T-helper 22 cell (primary cell): Measurements from ENCODE around the gene TRIM39.
A peak's percentile ranks its signal among the peaks of the same experiment; 100 is the strongest.

Source experiments
- DNase-seq: peaks from one replicate; pipeline ENCODE4 v3.0.0-alpha.2; 2020; ENCODE audit warnings: low read depth

TRIM39 gene

DNA sequence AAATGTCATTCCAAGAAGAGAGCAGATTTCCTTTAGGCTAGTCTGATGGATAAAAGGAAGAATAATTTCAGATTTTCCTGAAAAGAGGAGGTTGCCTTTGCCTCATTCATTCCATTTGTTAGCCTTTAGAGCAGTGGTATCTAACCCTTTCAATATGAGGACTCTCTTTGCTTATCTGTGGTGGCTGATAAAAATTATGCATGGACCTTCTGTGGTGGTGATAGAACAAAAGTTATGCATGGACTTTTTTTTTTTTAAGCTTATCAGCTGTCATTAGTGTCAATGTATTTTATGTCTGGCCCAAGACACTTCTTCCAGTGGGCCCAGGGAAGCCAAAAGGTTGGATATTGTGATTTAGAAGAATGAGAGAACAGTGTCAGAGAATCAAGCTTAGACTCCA is 1.7 kb downstream of the TRIM39 start:
- DNase-seq = no peak

DNA sequence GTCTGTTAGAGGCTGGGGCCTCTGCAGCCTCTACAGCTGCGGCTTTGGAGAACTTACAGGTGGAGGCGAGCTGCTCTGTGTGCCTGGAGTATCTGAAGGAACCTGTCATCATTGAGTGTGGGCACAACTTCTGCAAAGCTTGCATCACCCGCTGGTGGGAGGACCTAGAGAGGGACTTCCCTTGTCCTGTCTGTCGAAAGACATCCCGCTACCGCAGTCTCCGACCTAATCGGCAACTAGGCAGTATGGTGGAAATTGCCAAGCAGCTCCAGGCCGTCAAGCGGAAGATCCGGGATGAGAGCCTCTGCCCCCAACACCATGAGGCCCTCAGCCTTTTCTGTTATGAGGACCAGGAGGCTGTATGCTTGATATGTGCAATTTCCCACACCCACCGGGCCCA is 2.6 kb downstream of the TRIM39 start:
- DNase-seq = no peak

DNA sequence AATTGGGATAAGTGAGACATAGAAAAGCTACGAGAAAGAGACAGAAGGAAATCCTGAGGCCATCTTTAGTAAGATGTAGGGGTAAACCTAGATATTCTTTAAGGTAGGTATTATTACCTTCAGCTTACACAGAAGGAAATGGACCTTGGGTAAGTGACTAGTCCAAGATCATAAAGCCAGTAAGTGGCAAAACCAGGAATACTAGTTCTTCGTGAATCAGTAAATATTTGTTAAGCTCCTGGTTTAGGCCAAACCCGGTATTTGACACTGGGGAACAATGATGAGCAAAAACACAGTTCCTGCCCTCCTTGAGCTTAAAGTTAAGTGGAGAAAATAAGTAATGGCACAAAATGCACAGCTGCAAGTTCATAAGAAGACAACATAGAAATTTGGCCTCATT is 5.3 kb downstream of the TRIM39 start:
- no peak for DNase-seq

- DNase-seq = no peak
Measured at GRCh38 chr6:30334075-30334783, 7.5 kb downstream of the TRIM39 start.

- no peak for DNase-seq
Measured at GRCh38 chr6:30340589-30341054, 13.9 kb downstream of the TRIM39 start.

DNA sequence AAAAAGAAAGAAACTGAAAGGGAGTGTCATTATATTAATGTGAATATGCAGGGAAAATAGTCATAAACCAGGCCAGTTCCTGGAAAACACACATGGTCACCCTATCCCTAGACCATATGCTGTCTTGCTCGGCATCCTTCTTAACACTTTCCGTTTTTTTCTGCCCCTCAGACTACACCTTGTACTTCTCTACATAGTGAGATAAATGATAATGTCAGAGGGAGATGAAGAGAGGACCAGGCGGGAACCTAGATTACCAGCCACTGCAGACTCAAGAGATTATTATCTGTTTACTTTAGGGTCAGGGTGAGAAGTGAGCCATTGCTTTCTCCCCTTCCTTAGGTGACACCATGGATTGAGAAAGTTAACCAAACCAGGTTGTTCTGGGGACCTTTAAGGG is 14.5 kb downstream of the TRIM39 start:
- DNase-seq = no peak

DNA sequence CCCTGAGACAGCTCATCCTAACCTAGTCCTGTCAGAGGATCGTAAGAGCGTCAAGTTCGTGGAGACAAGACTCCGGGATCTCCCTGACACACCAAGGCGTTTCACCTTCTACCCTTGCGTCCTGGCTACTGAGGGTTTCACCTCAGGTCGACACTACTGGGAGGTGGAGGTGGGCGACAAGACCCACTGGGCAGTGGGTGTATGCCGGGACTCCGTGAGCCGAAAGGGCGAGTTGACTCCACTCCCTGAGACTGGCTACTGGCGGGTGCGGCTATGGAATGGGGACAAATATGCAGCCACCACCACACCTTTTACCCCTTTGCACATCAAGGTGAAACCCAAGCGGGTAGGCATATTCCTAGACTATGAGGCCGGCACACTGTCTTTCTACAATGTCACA is 15.0 kb downstream of the TRIM39 start:
- DNase-seq = no peak

DNA sequence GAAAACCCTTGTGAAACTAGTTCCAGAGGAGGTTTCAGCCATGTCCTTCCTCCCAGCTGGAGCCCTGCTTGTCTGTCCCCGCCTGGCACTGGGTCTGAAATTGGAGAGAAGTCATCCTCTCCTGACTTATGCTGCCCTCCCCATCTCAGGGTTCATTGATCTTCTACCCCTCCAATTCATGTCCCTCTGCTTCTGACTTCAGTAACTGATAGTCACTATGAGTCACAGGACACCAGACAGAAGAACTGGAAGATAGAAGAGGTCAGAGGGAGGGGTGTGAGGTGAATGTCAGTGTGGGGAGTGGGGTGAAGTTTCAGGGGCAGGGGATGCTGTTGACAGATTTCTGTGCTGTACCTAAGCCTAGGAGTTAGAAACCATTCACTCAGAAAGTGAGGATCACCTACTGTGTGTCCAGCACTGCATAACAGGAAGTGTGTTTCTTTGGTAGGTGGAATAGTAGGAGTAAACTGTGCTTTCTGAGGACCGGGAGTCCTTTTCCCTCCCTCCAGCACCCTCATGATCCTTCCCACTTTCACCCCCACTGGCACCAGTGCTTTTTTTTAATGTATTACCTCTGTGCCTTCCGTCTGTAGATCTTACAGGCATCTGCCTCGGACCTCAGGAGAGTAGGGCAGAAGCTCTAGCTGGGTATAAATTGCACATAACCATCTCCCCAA is 17.6 kb downstream of the TRIM39 start:
- no peak for DNase-seq

DNA sequence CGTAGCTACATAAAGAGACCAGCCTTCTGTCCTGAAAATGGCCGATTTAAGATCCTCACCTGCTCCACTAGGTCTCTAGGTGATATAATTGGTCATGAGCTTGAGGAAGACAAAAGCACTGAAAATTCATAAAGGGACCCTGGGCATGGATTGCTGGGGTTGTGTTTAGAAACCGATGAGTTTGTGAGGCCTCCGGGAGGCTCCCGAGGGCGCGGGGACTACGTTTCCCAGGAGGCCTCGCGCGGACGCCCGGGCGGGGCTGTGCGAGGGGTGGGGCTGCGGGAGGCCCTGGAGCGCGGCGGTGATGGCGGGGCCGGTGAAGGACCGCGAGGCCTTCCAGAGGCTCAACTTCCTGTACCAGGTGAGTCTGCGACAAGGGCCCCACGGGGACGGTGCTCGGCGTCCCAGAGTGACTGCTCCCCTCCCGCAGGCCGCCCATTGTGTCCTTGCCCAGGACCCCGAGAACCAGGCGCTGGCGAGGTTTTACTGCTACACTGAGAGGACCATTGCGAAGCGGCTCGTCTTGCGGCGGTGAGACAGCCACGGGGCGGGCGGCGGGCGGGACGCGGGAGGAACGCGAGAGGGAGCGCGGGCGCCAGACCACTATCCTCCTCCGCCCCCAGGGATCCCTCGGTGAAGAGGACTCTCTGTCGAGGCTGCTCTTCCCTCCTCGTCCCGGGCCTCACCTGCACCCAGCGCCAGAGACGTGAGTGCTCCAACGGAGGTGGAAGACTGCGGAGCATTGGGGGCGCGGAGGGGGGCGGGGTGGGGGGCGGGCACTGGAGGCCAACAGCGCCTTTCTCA is 18.3 kb downstream of the TRIM39 start, which contains the start of gene RPP21:
TSS of gene RPP21 (plus strand) at position 289 of the 804 bp plus-strand sequence. CDS start at position 305, 16 bp downstream.
- peak; percentile 75 for DNase-seq

DNA sequence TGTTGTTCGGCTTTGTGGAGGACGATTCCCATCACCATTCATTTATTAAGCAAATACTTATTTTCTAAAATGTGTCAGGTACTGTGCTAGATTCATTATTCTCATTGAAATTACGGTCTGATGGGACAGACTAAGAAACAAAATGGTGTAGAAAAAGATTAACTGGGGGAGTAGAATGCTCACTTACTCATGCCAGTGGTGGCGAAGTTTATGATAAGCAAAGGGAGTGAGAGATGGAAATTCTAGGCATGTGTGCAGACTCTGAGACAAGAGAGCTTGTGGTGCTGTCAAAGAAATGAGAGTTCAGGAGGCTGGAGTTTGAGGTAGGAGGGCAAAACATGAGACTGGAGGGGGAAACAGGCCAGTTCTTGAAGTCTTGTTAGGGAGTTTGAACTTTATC is 19.1 kb downstream of the TRIM39 start:
- no peak for DNase-seq

DNA sequence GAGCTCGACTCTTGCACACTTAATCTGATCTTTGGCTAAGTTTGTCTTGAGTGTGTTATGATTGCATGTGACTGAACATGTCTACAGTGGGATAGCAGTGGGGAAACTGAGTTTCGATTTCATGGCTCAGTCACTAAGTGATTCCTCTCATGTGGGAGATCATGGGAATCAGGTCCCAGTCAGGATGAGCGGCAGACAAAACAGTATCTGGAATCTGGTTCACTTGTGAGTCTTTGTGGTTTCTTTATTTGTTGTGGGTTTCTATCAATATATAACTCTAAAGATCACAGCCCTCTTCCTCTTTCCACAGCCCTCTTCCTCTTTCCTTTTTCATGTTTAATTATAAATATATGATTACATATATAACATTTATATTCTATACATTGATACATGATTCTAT is 22.2 kb downstream of the TRIM39 start:
- DNase-seq = no peak

DNA sequence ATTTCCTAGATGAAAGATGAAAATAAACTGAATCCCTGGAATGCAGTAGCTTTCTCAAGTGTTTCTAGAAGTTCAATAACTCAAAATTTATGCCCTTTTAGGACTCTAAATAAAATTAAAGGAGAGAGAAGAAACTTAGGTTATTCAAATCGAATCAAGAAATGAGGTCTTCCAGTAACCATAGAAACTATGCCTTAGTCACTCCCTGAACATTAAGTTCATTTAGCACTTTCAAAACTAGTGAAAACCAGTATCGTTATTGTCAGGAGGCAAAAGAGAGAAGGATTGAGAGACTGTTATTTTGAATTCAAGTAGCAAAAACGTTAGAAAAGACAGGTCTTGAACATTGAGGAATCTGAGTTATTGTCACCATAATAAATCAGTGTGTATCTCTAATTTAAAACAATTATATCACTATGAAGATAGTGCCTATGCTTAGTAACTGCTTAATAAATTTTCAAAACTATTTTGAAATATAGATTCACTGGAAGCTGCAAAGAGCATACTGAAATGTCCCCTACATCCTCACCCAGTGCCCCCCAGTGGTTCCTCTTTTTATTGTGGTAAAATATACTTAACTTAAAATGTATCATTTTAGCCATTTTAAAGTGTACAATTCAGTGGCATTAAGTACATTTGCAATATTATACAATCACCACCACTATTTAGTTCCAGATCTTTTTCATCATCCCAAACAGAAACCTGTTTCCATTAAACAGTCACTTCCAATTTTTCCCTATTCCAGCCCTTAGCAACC is 22.9 kb downstream of the TRIM39 start:
- DNase-seq = no peak

DNA sequence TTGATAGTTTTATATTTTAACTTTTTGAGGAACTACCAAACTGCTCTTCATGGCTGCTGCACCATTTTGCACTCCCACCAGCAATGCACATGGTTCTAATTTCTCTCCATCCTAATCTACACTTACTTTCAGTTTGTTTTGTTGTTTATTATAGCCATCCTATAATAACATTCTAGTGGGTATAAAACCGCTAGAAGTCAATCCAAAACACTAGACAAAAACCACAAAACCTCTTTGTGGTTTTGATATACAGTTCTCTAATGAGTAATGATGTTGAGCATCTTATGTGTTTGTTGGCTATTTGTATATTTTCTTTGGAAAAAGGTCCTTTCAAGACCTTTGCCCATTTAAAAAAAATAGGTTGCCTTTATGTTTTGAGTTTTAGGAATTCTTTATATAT is 23.8 kb downstream of the TRIM39 start:
- no peak for DNase-seq

DNA sequence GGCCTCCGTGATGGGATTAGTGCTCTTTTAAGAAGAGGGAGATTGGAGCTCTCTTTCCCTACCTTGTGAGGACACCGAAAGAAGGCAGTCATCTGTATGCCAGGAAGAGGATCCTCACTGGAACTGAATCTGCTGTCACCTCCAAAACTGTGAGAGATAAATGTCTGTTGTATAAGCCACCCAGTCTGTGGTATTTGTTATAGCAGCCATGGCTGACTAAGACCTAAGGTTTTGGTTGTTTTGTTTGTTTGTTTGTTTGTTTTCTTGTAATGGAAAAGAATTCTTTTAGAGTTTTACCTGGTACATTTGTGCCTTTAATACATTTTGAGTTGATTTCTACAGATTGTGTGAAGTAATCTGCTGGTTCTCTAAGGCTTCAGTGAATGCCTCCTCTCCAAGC is 25.8 kb downstream of the TRIM39 start:
- DNase-seq = no peak

DNA sequence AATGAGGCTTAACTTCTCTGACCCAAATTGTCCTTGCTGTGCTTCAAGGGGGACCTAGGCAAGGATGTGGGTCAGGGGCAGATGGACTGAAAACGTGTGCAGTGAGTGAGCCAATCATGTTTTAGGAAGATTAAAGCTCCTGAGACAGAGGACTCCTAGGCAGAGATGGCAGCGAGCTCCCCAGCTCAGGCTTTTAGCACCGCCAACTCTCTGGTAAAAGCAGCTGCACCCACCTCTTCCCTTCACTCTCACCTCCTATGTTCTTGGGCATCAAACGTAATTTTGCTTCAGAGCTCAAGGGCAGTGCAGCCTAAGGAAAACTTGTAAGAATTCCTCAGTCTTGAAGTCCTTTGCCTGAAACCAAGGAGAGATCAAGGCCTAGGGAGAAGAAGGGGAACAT is 28.6 kb downstream of the TRIM39 start:
- DNase-seq = no peak

DNA sequence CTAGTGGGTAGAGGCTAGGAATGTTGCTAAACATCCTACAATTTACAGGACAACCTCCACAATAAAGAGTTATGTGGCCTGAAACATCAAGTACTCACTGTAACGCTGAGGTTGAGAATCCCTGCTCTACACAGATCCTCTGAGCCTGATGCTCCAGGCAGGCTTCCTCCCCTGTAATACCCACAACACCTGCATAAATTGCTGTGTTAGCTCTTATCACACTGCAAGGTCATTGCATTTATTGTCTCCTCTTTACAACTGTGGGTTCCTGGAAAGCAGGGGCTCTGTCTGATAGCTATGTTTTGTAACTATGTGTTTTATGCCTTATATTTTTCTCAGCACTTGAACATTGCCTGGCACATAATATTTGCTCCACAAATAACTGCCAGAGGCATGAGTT is 29.8 kb downstream of the TRIM39 start:
- no peak for DNase-seq

- peak; percentile 20 for DNase-seq
Measured at GRCh38 chr6:30357678-30358540, 31.2 kb downstream of the TRIM39 start.

- DNase-seq = no peak
Measured at GRCh38 chr6:30359276-30359675, 32.5 kb downstream of the TRIM39 start.

GRCh38 chr6:30360139-30360538 is 33.4 kb downstream of the TRIM39 start:
- no peak for DNase-seq

GRCh38 chr6:30361661-30362060 is 34.9 kb downstream of the TRIM39 start:
- DNase-seq = no peak

GRCh38 chr6:30363459-30363858 is 36.7 kb downstream of the TRIM39 start:
- no peak for DNase-seq
